Activated CD8-positive, alpha-beta T cell treated with anti-CD3 and anti-CD28 coated beads for 36 hours (primary cell): ENCODE data around the gene RALGDS. TPM values are rescaled to one million over a fixed set of nuclear protein-coding genes. Genes with fewer than 3 reads are reported as not detected.

Experiments used
- ATAC-seq: fragments of 200-7000 bp; cut with Tn5 transposase; one replicate; pipeline ENCODE4 v1.10.0; 2021; ENCODE audit warnings: mild to moderate bottlenecking, moderate library complexity
- CTCF ChIA-PET: fragments of 350-600 bp; sonication (Branson Sonifier 250); formaldehyde crosslinking; loops from one replicate; lab custom pipeline; 2021; ENCODE audit warnings: antibody characterized with exemption; lab: Charles Lee
- POLR2A ChIA-PET: fragments of 350-600 bp; sonication (Branson Sonifier 250); formaldehyde crosslinking; loops from one replicate; lab custom pipeline; 2021; ENCODE audit warnings: antibody characterized with exemption; lab: Charles Lee
- DNase-seq: peaks from one replicate; pipeline ENCODE4 v3.0.0-alpha.2; 2020
- H3K27ac Mint-ChIP-seq: one replicate; pipeline ENCODE4 v1.8.0; 2021; ENCODE audit warnings: mild to moderate bottlenecking, mixed read lengths
- H3K27me3 Mint-ChIP-seq: one replicate; pipeline ENCODE4 v1.8.0; 2021; ENCODE audit warnings: mixed read lengths
- H3K36me3 Mint-ChIP-seq: one replicate; pipeline ENCODE4 v1.8.0; 2021; ENCODE audit warnings: low read depth, mixed read lengths
- H3K4me1 Mint-ChIP-seq: one replicate; pipeline ENCODE4 v1.8.0; 2021; ENCODE audit warnings: low read depth, mixed read lengths
- H3K4me3 Mint-ChIP-seq: one replicate; pipeline ENCODE4 v1.8.0; 2021; ENCODE audit warnings: mild to moderate bottlenecking, moderate library complexity, mixed read lengths
- H3K9me3 Mint-ChIP-seq: one replicate; pipeline ENCODE4 v1.8.0; 2021; ENCODE audit warnings: mixed read lengths
- intact Hi-C: fragments of 100-400 bp; cut with micrococcal nuclease; formaldehyde crosslinking; loops from one replicate; pipeline ENCODE4 v1.10.0; 2022
- total RNA-seq, 2 experiments: library from RNA; stranded (reverse); gene quantifications; one replicate each; pipeline ENCODE4 v1.2.3, GENCODE V29; 2021
- TF ChIP-seq, protein P1 (sequence below): fragments of 200-600 bp; IDR thresholded peaks from one replicate; pipeline ENCODE4 v1.8.0; 2022; ENCODE audit warnings: antibody characterized with exemption, mild to moderate bottlenecking

RALGDS gene
- total RNA-seq, 2 experiments from 2014 or later = 80.5 to 88.2 TPM

DNA sequence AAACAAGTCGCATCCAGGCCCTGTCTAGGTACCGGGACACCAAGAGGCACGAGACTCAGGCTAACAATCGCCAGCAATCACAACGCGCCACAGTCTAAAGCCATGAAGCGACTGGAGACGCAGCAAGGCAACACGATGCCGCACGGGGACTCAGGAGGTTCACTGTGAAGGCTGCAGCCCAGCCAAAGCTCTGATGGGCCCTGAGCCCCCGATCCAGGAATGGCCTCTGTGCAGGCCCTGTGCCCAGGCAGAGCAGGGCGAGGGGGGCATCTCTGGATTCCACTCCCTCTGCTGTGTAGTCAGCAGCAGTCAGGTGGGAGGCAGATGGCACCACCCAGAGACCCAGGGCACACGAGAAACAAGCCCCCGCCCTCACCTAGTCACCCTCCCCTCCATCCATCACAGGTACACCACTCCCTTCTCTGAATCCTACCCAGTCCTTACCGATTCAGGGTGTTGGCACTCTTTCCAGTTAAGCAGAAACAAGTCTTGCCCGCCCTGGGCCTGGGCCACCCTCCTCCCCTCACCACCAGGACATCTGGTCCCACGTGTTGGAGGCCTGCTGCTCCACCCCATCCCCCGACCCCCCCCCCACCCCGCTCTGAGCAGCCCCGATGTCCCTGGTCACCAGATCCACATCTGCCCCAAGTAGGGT, 1.1 kb downstream of the RALGDS start:
- intact Hi-C loops = no loop called here
- peak overlapping the region; percentile 71 for H3K4me3 Mint-ChIP-seq
- H3K4me1 Mint-ChIP-seq = peaks cover 70% of the 10 kb centered on the region
- peaks cover 6% of the 10 kb centered on the region for H3K36me3 Mint-ChIP-seq
- no peaks in the 10 kb centered on the region for H3K9me3 Mint-ChIP-seq
- TF ChIP-seq, protein P1, sequence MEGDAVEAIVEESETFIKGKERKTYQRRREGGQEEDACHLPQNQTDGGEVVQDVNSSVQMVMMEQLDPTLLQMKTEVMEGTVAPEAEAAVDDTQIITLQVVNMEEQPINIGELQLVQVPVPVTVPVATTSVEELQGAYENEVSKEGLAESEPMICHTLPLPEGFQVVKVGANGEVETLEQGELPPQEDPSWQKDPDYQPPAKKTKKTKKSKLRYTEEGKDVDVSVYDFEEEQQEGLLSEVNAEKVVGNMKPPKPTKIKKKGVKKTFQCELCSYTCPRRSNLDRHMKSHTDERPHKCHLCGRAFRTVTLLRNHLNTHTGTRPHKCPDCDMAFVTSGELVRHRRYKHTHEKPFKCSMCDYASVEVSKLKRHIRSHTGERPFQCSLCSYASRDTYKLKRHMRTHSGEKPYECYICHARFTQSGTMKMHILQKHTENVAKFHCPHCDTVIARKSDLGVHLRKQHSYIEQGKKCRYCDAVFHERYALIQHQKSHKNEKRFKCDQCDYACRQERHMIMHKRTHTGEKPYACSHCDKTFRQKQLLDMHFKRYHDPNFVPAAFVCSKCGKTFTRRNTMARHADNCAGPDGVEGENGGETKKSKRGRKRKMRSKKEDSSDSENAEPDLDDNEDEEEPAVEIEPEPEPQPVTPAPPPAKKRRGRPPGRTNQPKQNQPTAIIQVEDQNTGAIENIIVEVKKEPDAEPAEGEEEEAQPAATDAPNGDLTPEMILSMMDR = no peak
- ChIA-PET POLR2A (interaction anchor here (1.1 to 2.8 kb wide), 3 partner anchors 10 to 84 kb away, joined by 3 to 9 read pairs (median 6); no protein-coding TSS in a partner anchor), CTCF (interaction anchor here (1.2 to 22.4 kb wide), 2 partner anchors 13 to 26 kb away, joined by 4 to 376 read pairs; no protein-coding TSS in a partner anchor)
- peak overlapping the region; percentile 66 for H3K27ac Mint-ChIP-seq
- H3K27me3 Mint-ChIP-seq = no peaks in the 10 kb centered on the region
- DNase-seq = no peak
- no peak for ATAC-seq

DNA sequence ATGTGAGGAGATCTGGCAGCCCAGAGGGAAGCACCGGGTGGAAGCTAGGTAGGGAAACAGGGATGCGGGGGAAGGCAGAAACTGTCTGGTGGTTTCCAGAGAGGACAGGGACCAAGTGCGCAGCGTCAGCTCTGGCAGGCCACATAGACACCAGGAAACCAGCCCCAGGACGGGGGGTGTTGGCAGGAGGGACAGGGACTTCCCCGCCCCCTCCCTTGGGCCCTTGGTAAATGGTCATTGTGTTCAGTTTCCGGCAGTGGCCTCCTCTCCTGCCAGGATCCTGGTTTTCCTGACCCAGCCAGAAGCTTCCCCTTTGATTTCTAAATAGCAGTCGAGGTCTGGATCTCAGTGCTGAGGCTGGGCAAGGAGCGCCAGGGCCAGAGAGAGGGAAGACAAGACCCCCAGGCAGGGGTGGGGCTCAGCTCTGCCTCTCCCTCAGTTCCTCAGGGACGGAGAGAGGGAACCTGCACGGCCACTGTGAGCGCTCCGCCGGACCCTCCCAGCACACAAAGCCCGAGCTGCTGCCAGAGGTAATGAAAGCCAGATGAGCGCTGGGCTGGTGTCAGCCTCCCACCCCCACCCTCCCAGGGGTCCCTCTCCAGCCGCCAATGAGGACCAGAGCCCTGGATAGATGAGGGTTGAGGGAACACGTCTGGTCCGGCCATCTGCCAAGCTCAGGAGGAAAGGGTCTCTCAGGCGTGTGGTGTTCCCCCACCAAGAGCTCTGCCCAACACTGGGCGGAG, 1.8 kb downstream of the RALGDS start:
- Mint-ChIP-seq H3K27ac (no peak overlapping the region), H3K4me1 (peaks cover 70% of the 10 kb centered on the region)
- POLR2A ChIA-PET = interaction anchor here (1.0 to 2.8 kb wide), 4 partner anchors 14 to 84 kb away, joined by 3 to 9 read pairs (median 4); no protein-coding TSS in a partner anchor

DNA sequence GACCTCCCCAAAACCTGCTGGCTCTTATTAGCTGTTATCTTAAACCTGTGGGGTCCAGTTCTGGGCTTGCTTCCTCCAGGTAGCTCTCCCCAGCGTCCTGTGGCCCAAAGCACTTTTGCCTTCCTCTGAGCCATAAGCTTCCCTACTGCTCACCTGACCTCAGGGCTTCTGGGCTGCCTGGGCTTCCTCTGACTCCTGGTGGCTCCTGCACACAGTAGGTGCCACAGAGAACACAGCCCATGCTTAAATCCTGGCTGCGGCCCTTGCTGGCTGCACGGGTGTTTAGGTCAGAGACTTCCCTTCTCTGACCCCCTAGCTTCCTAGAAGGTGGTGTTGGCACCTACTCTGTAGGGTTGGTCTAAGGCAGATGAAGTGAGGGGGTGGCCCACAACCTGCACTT, 2.5 kb downstream of the RALGDS start:
- Mint-ChIP-seq H3K27ac (no peak overlapping the region), H3K27me3 (no peaks in the 10 kb centered on the region), H3K9me3 (no peaks in the 10 kb centered on the region), H3K4me3 (peak overlapping the region; percentile 39), H3K4me1 (peaks cover 71% of the 10 kb centered on the region), H3K36me3 (peaks cover 6% of the 10 kb centered on the region)
- ChIA-PET POLR2A (interaction anchor here (1.0 to 2.8 kb wide), 5 partner anchors 10 to 28 kb away, joined by 3 to 9 read pairs (median 5); no protein-coding TSS in a partner anchor), CTCF (interaction anchor here (2.0 to 22.4 kb wide), 2 partner anchors 17 to 28 kb away, joined by 5 to 376 read pairs; no protein-coding TSS in a partner anchor)
- TF ChIP-seq, protein P1 = no peak
- ATAC-seq (no peak), DNase-seq (no peak)
- intact Hi-C loops = no loop called here

More for the DNA sequence above, 1.8 kb downstream of the RALGDS start:
- TF ChIP-seq, protein P1 = no peak
- CTCF ChIA-PET = interaction anchor here (1.2 to 22.4 kb wide), 3 partner anchors 14 to 27 kb away, joined by 4 to 376 read pairs (median 5); no protein-coding TSS in a partner anchor
- intact Hi-C loops = no loop called here
- Mint-ChIP-seq H3K4me3 (peak overlapping the region; percentile 71), H3K36me3 (peaks cover 6% of the 10 kb centered on the region), H3K27me3 (no peaks in the 10 kb centered on the region), H3K9me3 (no peaks in the 10 kb centered on the region)
- ATAC-seq (no peak), DNase-seq (no peak)

DNA sequence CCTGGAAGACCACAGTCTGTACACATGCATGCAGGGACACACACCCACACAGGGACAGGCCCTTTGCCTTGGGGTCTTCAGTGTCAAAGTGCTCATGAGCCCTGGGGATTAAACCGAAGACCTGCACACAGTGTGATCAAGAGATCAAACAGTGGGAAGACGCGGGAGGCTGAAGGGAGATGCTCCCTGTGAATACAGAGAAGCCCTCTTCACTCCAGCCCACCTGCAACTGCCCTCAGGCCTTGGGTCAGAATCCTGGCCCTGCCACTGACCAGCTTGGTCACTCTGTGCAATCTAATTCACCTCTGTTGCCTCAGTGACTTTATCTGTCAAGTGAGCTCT, 2.9 kb downstream of the RALGDS start:
- peaks cover 6% of the 10 kb centered on the region for H3K36me3 Mint-ChIP-seq
- no peak overlapping the region for H3K27ac Mint-ChIP-seq
- no peak overlapping the region for H3K4me3 Mint-ChIP-seq
- H3K9me3 Mint-ChIP-seq = no peaks in the 10 kb centered on the region
- ATAC-seq (no peak), DNase-seq (no peak)
- POLR2A ChIA-PET = interaction anchor here (1.0 to 2.8 kb wide), 5 partner anchors 10 to 28 kb away, joined by 3 to 9 read pairs (median 5); no protein-coding TSS in a partner anchor
- H3K27me3 Mint-ChIP-seq = no peaks in the 10 kb centered on the region
- peaks cover 71% of the 10 kb centered on the region for H3K4me1 Mint-ChIP-seq
- TF ChIP-seq, protein P1 = no peak
- intact Hi-C loops = no loop called here
- CTCF ChIA-PET = interaction anchor here (1.4 to 22.4 kb wide), 3 partner anchors 16 to 93 kb away, joined by 3 to 376 read pairs (median 5); no protein-coding TSS in a partner anchor
